GM21528 (cell line): ENCODE measurements around the gene TFR2.

Experiments
- ATAC-seq: cut with Tn5 transposase; IDR thresholded peaks from one replicate; pipeline ENCODE4 v1.9.1; 2021; ENCODE audit warnings: mild to moderate bottlenecking, moderate library complexity; ENCODE audit not compliant: unreplicated experiment, low FRiP score

The TFR2 gene

DNA sequence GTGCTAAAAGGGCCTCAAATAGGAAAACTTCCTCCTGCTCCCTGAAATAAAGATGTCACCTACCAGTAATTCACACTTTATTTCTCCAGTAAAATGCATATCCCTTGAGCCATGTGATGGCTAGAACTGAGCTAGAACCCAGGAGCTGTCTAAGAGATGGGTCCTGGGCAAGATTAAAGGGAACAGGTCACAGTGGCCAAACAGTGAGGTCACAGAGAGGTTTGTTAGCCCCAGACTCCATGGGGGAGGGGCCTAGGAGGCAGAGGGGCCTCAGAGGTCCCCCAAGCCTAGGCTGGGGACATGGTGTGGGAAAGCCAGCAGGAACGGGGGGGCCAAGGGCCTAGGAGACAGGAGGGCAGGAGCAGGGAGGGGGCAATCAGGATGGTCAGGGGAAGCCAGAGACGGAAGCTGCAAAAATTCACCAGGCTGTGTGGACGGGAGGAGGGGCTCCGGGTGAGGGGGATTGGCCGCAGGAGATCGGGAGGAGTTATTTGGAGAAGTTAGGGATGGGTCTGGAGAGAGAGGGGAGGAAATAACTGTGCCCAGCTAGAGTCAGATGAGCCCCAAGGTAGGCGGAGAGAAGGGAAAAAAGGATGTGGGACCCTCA lies 51.9 kb downstream of the TFR2 start:
- no peak for ATAC-seq

DNA sequence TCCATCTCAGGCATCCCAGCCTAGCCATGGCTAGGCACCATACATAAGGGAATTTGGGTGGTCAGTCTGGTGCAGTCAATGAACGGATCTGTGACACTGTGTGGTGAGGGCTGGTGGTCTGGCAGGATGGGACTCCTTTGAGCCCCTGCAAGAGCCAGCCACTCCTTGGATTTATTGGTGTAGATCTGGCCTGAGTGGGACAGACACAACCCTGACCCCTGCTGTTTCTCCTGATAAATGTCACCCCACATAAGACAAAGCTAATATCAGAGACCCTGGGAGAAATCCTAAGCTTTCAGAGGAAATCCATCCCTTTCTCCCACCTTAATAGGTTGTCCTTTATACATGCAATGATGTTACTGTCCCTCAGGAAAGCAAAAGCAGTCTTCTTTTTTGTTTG lies 52.9 kb downstream of the TFR2 start:
- no peak for ATAC-seq

DNA sequence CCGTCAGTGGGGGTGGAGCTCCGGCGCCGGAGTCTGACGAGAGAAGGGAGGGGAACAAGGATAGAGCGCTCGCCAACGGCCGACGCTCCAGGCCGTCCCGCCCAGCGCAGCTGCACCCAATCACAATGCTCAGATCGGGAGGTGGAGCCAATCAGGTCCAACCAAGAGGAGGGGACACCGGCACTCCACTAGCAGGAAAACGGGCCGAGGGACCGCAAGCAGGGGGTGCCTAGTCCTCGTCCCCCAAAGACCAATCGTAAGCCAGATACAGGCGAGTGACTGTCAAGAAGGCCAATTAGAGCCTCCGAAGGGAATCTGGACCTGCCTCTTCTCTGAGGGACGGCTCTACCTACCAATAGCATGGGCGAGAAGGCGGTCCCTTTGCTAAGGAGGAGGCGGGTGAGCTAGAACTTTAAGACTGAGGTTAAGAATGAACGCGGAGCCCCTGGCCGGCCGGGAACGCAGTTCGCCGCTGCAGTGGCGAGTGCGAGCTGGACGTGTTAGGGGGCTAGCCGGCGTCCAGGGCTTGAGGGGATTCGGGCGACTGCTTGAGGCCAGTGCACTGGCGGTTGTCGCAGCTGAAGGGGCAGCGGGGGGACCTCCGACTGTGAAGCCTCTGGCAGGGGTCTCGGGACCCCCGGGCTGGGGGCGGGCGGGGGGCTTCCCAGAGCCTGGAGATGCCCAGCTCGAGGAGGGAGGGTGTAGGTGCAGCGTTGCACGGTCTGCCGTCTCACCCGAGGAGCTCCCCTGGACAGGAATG lies 54.9 kb downstream of the TFR2 start, which contains the start of gene FBXO24:
Gene FBXO24 (plus strand): TSS at position 63 of the 760 bp plus-strand sequence. CDS start 298 bp downstream, at position 361.
- ATAC-seq = peak; percentile 83

DNA sequence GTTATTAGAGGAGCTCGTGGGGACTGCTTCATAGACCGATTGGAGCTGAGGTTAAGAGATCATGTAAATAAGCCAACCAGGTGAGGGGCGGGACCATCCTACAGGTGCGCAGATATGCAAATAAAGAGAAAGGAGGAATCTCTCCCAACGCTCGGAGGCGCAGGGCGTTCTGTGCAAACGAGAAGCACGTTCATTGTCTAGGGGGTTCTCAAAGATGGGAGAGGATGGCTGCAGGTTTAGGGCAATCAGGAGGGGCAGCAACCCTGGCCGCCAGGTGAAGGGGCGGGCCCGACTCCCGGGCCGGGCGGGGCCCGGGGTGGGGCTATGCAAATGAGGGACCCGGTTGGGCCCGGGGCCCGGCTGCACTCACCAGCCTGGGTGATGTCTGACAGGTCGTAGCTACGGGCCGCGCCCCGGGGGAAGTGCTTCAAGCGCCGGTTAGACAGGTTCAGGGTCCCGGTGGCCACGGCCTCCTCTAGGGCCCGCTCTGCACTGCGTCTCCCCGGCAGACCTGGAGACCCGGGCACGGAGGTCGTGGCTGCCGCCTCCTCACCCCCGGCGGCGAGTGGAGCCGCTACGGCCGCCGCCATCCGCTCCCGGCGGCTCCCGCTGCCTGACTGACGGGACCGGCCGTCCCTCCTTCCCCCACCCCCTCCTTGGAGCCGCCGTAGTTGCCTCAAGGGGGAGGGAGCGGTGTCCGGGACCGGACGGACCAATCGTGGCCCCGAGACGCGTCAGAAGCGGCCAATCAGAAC lies 55.7 kb downstream of the TFR2 start, which contains the start of gene LRCH4:
Gene LRCH4 (minus strand): TSS at position 619 of the 755 bp plus-strand sequence. CDS start 29 bp downstream, at position 590.
- ATAC-seq = peak; percentile 24

DNA sequence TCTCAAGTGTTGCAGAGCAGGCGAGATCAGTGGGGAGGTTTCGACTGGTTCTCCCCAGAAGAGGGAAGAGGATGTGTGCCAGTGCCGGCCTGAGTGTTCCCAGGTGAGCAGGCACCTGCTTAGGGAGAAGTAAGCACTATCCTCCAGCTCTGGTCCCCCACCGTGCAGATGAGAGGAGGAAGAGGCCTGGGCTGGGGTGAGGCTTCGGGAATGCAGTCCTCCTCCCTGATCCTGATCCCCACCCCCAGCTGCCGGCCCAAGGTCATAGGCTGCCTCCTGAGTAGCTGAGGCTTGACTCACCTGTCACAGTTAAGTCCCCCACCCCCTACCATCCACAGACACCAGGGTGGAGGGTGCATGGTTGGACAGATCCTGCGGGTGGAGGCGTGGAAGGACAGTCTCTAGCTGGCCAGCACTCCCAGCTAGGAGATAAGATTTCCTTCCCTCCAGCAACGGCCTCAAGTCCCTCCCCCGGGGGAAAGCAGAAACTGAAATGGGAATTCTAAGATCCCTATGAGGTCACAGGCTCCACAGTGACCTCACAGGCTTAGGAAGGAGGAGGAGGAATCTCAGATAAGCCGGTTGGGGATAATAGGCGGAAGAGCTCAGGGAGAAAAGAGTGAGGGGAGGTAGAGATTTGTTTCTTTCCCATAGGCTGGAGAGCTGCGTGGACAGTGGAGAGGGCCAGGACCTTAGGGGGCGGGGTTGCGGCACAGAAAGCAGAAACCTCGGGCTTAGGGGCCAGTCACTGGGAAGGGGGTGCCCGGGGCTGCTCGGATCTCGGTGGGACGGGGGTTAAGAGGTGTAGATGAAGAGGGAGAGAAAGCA lies 56.5 kb downstream of the TFR2 start:
- ATAC-seq = no peak

DNA sequence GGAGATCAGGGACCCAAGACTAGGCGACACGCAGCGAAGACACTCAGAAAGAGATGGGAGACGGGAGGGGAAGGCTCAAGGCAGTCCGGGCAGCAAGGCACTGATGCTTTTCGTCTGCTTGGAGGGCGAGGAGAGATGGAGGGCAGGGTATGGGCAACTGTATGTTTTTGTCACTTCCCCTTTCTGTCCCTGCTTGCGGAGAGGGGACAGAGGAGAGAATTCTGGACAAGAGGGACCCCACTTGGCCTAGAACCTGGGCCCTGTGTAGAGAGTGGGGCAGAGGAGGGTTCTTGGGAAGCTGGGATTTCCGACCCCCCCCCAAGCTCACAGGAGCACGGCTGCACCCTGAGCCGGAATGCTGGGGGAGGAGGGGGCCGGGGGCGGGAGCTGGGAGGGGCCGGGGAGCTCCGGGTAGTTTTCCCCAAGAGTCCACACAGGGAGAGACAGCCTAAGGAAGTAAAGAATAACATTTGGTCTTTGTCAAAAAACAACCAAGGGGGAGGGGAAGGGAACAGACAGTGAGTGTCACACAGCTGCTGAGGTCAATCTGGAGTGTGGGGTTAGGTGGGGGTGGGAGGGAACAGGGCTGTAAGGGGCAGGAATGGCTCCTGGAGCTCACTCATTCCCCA lies 57.2 kb downstream of the TFR2 start:
- no peak for ATAC-seq

DNA sequence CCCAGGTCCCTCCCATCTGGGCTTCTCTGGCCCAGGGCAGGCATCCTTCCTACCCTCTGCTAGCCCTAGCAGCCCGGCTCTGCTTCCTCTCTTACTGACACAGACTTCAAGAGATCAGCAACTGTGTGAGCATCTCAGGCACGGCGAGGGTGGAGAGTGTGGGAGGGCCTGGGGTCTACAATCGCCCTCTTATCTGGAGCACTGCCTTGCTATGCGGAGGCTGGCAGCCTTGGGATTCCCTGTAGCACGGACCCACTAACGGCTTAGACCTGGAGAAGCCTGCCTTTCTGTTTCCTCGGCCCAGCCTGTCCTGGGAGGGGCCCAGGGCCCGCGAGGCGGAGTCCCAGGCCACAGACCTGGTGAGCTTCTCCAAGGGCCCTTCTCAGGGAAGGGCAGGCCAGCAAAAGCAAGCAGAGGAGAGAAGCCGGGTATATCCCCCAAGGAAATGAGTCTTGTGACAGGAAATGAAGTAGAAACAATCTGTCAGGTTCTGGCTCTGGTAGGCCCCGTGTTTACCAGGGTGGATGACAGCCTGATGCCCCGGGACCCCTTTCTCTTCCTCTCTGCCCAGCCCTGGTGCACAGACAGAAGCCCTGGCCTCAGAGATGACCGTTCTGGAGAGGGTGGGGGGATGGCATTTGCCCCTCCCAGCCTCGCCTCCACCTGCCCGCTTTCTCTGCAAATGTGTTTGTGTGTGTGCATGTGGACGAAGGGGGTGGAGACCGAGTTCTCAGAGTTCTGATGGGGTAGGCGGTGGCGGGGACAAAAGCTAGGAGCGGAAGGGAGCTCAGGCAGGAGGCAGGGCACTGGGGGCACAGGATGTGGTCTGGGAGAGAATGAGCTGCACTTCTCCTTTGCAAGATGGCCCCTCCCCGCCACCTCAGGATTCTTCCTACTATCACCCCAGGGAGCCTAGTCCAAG lies 58.0 kb downstream of the TFR2 start:
- ATAC-seq = no peak

DNA sequence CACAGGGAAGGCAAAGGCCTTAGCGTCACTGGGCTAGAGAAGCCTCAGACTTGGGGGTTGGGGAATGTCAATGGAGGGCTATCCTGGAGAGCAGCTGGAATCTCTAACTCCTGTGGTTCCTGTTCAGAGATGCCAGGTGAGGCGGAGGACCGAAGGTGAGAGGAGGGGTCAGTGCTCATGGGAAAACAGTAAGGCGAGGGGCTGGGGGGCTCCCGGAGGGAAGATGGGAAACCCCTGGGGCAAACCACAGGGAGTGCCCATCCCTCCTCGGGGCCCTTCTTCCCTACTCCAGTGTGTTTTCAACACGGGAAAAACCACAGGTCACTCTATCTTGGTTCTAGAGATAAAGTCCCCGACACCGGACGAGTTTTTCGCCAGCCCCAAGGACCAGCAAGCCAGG lies 58.7 kb downstream of the TFR2 start:
- ATAC-seq = no peak

DNA sequence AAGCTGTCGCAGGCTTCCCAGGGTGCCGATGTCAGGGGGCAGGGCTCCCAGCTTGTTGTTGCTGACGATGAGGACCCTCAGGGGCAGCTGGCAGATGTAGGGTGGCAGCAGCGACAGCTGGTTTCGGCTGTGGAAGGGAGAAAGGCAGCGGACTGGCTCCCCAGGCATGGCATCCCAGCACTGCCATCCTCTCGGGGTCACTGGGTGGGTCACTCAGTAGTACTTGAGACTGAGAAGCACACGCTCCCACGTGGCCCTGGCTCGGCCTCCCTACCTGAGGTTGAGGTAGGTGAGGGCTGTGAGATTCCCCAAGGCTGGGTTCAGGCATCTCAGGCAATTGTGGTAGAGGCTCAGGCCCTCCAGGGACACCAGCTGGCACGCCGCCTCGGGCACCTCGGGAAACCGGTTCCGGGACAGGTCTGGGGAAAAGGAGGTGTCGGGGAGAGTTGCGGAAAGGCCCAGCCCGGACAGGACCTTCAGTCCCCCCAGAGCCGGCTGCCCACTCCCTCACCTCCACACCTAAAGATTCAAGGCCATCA lies 59.2 kb downstream of the TFR2 start:
- no peak for ATAC-seq

DNA sequence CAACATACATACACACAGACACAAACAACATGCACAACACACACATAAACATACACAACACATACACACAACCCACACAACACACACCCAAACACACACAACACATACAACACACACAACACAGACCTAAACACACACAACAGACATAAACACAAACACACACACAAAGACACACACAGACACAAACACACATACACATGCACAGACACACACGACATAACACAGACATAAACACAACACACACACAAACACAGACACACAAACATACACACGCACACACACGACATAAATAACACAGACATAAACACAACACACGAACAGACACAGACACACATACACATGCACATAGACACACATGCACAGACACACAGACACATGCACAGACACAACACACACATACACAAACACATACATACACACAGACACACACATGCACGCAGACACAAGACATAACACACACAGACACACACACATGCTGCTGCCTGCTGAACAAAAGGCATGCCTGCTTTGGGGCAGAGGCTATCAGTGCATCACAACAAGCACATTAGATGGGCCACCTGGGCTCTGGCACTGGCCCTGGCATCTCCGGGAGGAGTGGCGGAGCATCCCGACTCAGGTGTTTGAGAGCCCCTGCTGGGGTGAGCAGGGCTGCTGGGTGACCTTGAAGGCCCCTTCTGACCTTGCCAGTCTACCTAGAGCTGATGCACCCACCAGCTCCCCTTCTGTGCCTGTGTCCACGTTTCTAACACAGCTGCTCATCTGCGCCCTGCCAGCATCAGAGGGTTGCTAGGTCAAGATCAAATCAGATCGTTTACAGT lies 60.7 kb downstream of the TFR2 start:
- no peak for ATAC-seq

DNA sequence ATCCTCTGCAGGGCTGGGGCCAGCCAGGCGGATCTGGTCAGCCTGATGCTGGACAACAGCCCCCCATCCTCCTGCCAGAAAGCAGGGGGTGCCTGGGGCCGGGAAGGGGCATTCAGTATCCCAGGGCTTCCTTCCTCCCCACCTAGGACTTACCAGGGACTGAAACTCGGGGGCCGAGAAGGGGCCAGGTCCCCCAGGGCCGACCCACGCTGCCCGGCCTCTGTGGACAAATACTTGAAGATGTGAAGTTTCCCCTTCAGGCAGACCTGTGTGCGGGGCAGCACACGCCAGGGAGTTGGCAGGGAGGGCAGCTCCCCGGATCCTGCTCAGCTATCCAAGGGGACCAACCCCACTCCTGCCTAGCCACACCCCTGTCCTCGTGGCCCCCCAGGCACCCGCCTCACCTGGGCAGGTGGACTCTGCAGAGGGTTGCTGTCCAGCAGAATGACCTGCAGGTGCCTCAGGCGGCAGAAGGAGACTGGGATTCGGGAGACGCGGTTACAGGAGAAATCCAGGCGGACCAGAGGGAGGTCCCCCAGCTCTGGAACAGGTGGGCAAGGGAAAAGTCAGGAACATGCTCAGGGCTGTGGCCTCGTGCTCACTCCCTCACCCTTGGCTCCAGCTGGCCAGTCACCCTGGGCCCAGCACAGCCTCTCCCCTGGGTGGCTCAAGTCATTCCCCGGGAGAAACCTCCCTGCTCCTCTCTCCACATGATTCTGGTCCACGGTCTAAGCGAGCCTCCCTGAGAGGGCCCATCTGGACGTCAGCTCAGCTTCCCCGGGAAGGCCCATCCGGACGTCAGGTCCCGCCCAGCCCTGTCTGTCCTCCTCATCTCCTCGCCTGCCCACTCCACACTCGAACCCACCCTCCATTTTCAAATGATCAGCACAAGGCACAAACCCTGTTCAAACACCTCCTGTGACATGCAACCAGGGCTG lies 62.8 kb downstream of the TFR2 start:
- no peak for ATAC-seq

DNA sequence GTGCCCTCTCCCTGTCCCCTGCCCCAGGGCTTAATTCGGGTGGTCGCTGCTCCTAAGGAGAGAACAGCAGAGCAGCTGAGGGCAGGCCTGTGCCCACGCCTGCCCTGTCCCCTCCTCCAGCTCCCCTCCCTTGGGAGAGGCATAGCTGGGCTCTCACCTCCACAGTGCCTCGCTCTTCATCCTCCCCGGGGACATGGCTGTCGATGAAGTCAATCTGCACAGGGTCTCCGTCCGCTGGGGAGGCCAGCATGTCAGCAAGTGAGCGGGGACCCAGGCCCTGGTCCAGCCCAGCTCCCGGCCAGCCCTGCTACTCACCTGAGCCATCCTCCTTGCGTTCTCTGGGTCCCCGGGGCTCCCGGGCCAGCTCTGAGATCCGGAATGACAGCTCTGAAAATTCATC lies 63.8 kb downstream of the TFR2 start:
- no peak for ATAC-seq

DNA sequence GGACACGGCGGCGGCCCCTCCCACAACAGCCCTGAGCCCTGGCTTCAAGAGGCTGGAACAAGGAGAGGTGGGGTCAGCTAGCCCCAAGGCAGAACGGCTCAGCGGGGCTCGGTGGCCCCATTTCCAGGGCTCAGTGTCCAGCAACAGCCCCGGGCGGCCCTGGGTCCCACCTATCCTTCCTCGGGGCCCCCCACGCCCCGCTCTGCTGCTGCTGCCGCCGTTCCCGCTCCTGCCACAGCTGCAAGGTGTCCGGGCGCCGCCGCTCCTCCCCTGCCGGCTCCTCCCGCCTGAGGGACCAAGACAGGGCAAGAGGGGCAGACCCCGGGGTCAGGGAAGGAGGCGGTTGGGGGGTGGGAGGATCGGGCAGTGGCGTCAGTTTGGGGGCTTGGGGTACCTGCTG lies 64.2 kb downstream of the TFR2 start:
- no peak for ATAC-seq

DNA sequence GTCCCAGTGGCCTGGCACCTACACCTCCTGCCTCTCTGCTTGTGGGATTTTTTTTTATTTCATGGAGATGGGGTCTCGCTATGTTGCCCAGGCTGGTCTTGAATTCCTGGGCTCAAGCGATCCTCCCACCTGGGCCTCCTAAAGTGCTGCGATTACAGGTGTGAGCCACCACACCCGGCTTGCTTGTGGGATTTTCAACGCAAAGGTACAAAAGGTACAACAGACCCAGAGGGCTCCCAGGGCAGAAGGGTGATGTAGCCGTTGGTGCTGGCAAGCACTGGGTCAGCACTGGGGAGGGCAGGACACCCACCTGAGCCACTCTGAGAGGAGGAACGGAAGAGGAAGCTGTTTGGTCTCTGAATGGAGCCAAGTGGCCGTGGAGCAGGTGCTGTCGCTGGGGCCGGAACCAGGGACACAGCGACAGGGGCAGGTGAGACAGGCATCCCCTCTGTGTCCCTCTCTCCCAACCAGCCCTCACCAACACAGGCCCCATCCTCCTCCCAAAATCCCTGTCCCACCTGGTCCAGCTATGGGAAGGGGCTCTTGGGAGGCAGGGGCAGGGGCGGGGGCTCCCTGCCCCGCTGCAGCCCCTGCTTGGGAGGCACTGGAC lies 64.9 kb downstream of the TFR2 start:
- ATAC-seq = no peak

DNA sequence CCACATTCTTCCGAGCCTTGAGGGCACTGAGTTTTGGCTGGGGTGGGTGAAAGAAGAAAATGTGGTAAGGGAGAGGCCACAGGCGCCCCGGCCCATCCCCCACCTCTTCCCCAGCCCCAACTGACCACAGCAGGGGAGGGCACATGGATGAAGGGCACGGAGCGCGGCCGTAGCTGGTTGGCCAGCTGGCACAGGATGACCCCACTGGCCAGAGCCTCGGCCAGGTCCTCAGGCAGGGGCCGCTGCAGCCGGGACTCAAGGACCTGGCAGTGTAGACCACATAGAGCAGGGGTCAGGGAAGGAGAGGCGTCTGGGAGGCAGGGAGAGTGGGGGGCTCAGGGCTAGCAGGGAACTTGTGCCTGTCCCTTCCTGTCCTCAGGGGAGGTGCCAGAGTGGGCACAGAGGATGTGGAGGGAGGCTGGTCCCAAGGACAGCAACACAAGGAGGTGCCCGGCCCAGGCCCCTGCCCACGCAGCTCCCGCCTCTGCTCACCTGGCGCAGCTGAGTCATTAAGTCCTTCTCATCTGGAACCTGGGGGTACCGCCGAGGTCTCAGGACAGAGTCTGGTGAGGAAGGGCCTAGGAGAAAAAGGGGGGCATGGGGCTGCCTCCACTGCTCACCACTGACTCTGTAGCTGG lies 65.5 kb downstream of the TFR2 start:
- no peak for ATAC-seq

DNA sequence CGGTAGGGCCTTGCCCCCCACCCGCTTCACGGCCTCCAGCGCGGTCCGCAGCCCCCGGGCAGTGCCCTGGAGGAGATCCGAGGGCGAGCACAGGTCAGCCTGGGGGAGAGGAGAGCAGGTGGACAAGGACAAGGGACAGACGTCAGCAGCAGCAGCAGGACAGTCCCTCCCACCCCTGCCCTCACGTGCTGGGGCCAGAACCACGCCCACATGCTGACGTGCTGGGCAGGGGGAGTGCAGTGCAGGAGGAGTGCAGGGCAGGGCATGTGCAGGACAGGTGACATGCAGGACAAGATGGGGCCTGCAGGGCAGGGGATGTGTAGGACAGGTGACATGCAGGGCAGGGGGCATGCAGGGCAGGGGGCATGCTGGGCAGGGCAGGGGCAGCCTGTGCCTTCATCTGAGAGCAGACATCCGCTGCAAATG lies 66.1 kb downstream of the TFR2 start:
- ATAC-seq = no peak
